ENCODE data around the gene PCDHA1. TPM values are rescaled to one million over a fixed set of nuclear protein-coding genes. Genes with fewer than 3 reads are reported as not detected.
"Not testable (repeated sequence)": the region's sequence is repeated elsewhere in the genome, so short reads cannot be mapped to it uniquely, and the experiment has no call there.

PCDHA1 gene
- total RNA-seq, 1 donor from 2014 or later = not detected

GRCh38 chr5:140833993-140834392 is 48.1 kb downstream of the PCDHA1 start, which contains the start of gene PCDHA7:
TSS of gene PCDHA7 (plus strand) at chr5:140834269. CDS start at chr5:140834384, 115 bp downstream.
- no peak within 1 kb of the TSS for H3K27ac ChIP-seq
- no peak for DNase-seq
- no peaks in the 10 kb centered on the region for H3K9me3 ChIP-seq
- H3K36me3 ChIP-seq = no peaks in the 10 kb centered on the region
- H3K4me1 ChIP-seq = no peaks in the 10 kb centered on the region
- peaks cover 11% of the 10 kb centered on the region for H3K27me3 ChIP-seq
- peak within 1 kb of the TSS; percentile 0 for H3K4me3 ChIP-seq
- intact Hi-C loops (cut with DNase I) = no loop called here
- TF ChIP-seq CTCF (IDR thresholded peaks at IDR 0.05) = peak; percentile 21
- ATAC-seq = no peak

GRCh38 chr5:140834439-140835008 is 48.6 kb downstream of the PCDHA1 start:
- H3K4me1 ChIP-seq; H3K9me3 ChIP-seq; H3K36me3 ChIP-seq; H3K27ac ChIP-seq; intact Hi-C loops (cut with DNase I); DNase-seq; ATAC-seq: not testable (repeated sequence)
- H3K4me3 ChIP-seq = peak overlapping the region; percentile 0
- H3K27me3 ChIP-seq = peaks cover 15% of the 10 kb centered on the region

DNA sequence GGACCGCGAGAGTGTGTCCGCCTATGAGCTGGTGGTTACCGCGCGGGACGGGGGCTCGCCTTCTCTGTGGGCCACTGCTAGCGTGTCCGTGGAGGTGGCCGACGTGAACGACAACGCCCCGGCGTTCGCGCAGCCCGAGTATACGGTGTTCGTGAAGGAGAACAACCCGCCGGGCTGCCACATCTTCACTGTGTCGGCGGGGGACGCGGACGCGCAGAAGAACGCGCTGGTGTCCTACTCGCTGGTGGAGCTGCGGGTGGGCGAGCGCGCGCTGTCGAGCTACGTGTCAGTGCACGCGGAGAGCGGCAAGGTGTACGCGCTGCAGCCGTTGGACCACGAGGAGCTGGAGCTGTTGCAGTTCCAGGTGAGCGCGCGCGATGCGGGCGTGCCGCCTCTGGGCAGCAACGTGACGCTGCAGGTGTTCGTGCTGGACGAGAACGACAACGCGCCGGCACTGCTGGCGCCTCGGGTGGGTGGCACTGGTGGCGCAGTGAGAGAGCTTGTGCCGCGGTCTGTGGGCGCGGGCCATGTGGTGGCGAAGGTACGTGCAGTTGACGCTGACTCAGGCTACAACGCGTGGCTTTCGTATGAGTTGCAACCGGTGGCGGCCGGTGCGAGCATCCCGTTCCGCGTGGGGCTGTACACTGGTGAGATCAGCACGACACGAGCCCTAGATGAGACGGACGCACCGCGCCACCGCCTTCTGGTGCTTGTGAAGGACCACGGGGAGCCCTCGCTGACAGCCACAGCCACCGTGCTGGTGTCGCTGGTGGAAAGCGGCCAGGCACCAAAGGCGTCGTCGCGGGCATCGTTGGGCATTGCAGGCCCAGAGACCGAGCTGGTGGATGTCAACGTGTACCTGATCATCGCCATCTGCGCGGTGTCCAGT is 49.9 kb downstream of the PCDHA1 start:
- H3K9me3 ChIP-seq = no peaks in the 10 kb centered on the region
- intact Hi-C loops (cut with DNase I) = no loop called here
- TF ChIP-seq CTCF (IDR thresholded peaks at IDR 0.05) = no peak
- no peaks in the 10 kb centered on the region for H3K36me3 ChIP-seq
- no peaks in the 10 kb centered on the region for H3K4me1 ChIP-seq
- H3K4me3 ChIP-seq = no peak overlapping the region
- no peak for DNase-seq
- peaks cover 20% of the 10 kb centered on the region for H3K27me3 ChIP-seq
- no peak for ATAC-seq
- H3K27ac ChIP-seq = no peak overlapping the region

DNA sequence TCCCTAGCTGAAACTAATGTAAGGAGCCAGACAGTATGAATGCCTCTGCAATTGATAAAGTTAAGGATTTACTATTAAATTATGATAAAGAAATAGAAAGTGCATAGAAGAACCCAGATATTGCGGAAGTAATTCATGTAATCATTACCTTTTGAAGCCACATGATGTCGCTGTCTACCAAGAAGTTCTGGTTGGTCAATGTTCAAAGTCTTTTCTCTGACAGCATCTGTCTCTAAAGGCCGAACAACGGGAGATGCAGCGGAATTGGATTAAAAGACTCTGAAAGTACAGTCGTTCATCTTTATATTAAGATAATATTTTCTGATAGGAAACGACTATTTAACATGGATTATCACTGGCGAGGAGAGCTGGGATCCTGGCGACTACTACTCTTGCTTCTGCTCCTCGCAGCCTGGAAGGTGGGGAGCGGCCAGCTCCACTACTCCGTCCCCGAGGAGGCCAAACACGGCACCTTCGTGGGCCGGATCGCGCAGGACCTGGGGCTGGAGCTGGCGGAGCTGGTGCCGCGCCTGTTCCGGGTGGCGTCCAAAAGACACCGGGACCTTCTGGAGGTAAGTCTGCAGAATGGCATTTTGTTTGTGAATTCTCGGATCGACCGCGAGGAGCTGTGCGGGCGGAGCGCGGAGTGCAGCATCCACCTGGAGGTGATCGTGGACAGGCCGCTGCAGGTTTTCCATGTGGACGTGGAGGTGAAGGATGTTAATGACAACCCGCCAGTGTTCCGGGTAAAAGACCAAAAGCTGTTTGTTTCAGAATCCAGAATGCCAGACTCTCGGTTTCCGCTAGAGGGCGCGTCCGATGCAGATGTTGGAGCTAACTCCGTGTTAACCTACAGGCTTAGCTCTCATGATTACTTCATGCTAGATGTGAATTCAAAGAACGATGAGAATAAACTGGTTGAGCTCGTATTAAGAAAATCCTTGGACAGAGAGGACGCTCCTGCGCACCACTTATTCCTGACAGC is 55.3 kb downstream of the PCDHA1 start, which contains the start of gene PCDHA8:
PCDHA8 (plus strand) TSS at position 210 of the 985 bp plus-strand sequence; CDS start at position 345, 135 bp downstream.
- H3K4me3 ChIP-seq = no peak within 1 kb of the TSS
- no peak for TF ChIP-seq CTCF (IDR thresholded peaks at IDR 0.05)
- H3K27me3 ChIP-seq = peaks cover 18% of the 10 kb centered on the region
- H3K4me1 ChIP-seq = no peaks in the 10 kb centered on the region
- H3K27ac ChIP-seq = no peak within 1 kb of the TSS
- intact Hi-C loops (cut with DNase I) = no loop called here
- H3K36me3 ChIP-seq = no peaks in the 10 kb centered on the region
- DNase-seq (no peak), ATAC-seq (no peak)
- no peaks in the 10 kb centered on the region for H3K9me3 ChIP-seq

GRCh38 chr5:140842798-140843733 is 57.1 kb downstream of the PCDHA1 start:
- intact Hi-C loops (cut with DNase I) = no loop called here
- Histone ChIP-seq H3K4me1 (no peaks in the 10 kb centered on the region), H3K4me3 (no peak overlapping the region), H3K36me3 (no peaks in the 10 kb centered on the region), H3K9me3 (no peaks in the 10 kb centered on the region), H3K27ac (no peak overlapping the region), H3K27me3 (peaks cover 36% of the 10 kb centered on the region)
- no peak for DNase-seq
- ATAC-seq = no peak
- TF ChIP-seq CTCF (IDR thresholded peaks at IDR 0.05) = no peak

DNA sequence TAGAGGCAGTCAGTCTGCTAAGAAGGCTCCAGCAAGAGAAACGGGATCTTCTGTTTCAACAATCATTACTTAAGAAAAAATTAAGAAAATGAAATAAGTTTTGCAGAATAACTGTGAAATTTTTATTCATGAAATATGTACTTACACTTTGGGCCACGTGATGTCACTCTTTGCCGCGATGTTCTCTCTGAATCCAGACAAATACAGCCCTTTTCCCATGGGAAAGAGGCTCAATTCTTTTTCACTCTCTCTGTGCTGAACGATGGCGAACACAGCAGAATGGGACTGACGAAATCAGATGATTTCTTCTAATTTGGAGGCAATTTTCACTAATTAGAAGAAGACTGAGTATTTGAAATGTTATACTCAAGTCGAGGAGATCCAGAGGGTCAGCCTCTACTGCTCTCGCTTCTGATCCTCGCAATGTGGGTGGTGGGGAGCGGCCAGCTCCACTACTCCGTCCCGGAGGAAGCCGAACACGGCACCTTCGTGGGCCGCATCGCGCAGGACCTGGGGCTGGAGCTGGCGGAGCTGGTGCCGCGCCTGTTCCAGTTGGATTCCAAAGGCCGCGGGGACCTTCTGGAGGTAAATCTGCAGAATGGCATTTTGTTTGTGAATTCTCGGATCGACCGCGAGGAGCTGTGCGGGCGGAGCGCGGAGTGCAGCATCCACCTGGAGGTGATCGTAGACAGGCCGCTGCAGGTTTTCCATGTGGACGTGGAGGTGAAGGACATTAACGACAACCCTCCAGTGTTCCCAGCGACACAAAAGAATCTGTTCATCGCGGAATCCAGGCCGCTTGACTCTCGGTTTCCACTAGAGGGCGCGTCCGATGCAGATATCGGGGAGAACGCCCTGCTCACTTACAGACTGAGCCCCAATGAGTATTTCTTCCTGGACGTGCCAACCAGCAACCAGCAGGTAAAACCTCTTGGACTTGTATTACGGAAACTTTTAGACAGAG is 62.5 kb downstream of the PCDHA1 start, which contains the start of gene PCDHA9:
PCDHA9 (plus strand) TSS at position 244 of the 964 bp plus-strand sequence; CDS start at position 358, 114 bp downstream.
- H3K9me3 ChIP-seq; H3K27ac ChIP-seq; H3K4me1 ChIP-seq; DNase-seq; ATAC-seq; H3K4me3 ChIP-seq; intact Hi-C loops (cut with DNase I); H3K36me3 ChIP-seq: not testable (repeated sequence)
- H3K27me3 ChIP-seq = peaks cover 21% of the 10 kb centered on the region

GRCh38 chr5:140849831-140850634 is 64.1 kb downstream of the PCDHA1 start:
- H3K36me3 ChIP-seq; H3K9me3 ChIP-seq; DNase-seq; H3K4me1 ChIP-seq; ATAC-seq; H3K4me3 ChIP-seq; H3K27ac ChIP-seq; intact Hi-C loops (cut with DNase I): not testable (repeated sequence)
- peaks cover 28% of the 10 kb centered on the region for H3K27me3 ChIP-seq
